Measurements from ENCODE around the gene CD226.
"Not testable (repeated sequence)": the region's sequence is repeated elsewhere in the genome, so short reads cannot be mapped to it uniquely, and the experiment has no call there.

CD226 gene

GRCh38 chr18:69838620-69839411, 108.9 kb downstream of the CD226 start:
- peak overlapping the region; percentile 40 for H3K4me2 ChIP-seq (ENCODE audit: low read length)
- TF ChIP-seq CTCF (IDR thresholded peaks at IDR 0.05; ENCODE audit: low read depth, low read length, poor library complexity, severe bottlenecking) = no peak

GRCh38 chr18:69838003-69838402, 109.7 kb downstream of the CD226 start:
- H3K27me3 ChIP-seq (ENCODE audit: control insufficient read depth, low read length) = no peaks in the 10 kb centered on the region
- no peaks in the 10 kb centered on the region for H3K9me2 ChIP-seq (replicated peaks; ENCODE audit: control insufficient read depth, low read length)
- no peaks in the 10 kb centered on the region for H3F3A ChIP-seq (ENCODE audit: control insufficient read depth, insufficient read depth)
- H3K36me3 ChIP-seq (ENCODE audit: control insufficient read depth, low read length) = no peaks in the 10 kb centered on the region
- H3K4me2 ChIP-seq (ENCODE audit: low read length) = peak overlapping the region; percentile 40; the same call in 1 of the 2 replicates
- no peak overlapping the region for H3K27ac ChIP-seq (ENCODE audit: low read depth, low read length)
- no peaks in the 10 kb centered on the region for H3K4me1 ChIP-seq (ENCODE audit: control insufficient read depth, low read length)
- H4K20me1 ChIP-seq (ENCODE audit: control insufficient read depth, insufficient read depth, low read depth, low read length) = no peaks in the 10 kb centered on the region
- TF ChIP-seq EZH2phosphoT487 (IDR thresholded peaks at IDR 0.05; ENCODE audit: borderline replicate concordance, low read length) = no peak
- TF ChIP-seq CTCF (IDR thresholded peaks at IDR 0.05; ENCODE audit: low read depth, low read length, poor library complexity, severe bottlenecking) = no peak
- H3K79me2 ChIP-seq (ENCODE audit: control insufficient read depth, low read length) = no peaks in the 10 kb centered on the region
- no peaks in the 10 kb centered on the region for H3K9me3 ChIP-seq (ENCODE audit: control insufficient read depth, insufficient read depth, low read length)
- peak overlapping the region; percentile 34; the same call in 1 of the 2 replicates for H3K4me3 ChIP-seq (ENCODE audit: low read length)

More at GRCh38 chr18:69838620-69839411, 108.9 kb downstream of the CD226 start:
- no peaks in the 10 kb centered on the region for H3K79me2 ChIP-seq (ENCODE audit: control insufficient read depth, low read length)
- no peaks in the 10 kb centered on the region for H3K4me1 ChIP-seq (ENCODE audit: control insufficient read depth, low read length)
- no peaks in the 10 kb centered on the region for H3K9me2 ChIP-seq (replicated peaks; ENCODE audit: control insufficient read depth, low read length)
- no peaks in the 10 kb centered on the region for H3F3A ChIP-seq (ENCODE audit: control insufficient read depth, insufficient read depth)
- no peaks in the 10 kb centered on the region for H3K27me3 ChIP-seq (ENCODE audit: control insufficient read depth, low read length)
- H3K9me3 ChIP-seq (ENCODE audit: control insufficient read depth, insufficient read depth, low read length) = no peaks in the 10 kb centered on the region
- no peaks in the 10 kb centered on the region for H4K20me1 ChIP-seq (ENCODE audit: control insufficient read depth, insufficient read depth, low read depth, low read length)
- H3K36me3 ChIP-seq (ENCODE audit: control insufficient read depth, low read length) = no peaks in the 10 kb centered on the region
- H3K4me3 ChIP-seq (ENCODE audit: low read length) = peak overlapping the region; percentile 34
- H3K27ac ChIP-seq (ENCODE audit: low read depth, low read length) = no peak overlapping the region

GRCh38 chr18:69834980-69835379, 112.7 kb downstream of the CD226 start:
- H3K4me3 ChIP-seq (ENCODE audit: low read length); H3K9me2 ChIP-seq (replicated peaks; ENCODE audit: control insufficient read depth, low read length); H3K9me3 ChIP-seq (ENCODE audit: control insufficient read depth, insufficient read depth, low read length); H3K36me3 ChIP-seq (ENCODE audit: control insufficient read depth, low read length); H3K4me1 ChIP-seq (ENCODE audit: control insufficient read depth, low read length); H4K20me1 ChIP-seq (ENCODE audit: control insufficient read depth, insufficient read depth, low read depth, low read length); H3K79me2 ChIP-seq (ENCODE audit: control insufficient read depth, low read length); H3F3A ChIP-seq (ENCODE audit: control insufficient read depth, insufficient read depth); H3K27me3 ChIP-seq (ENCODE audit: control insufficient read depth, low read length); H3K27ac ChIP-seq (ENCODE audit: low read depth, low read length); H3K4me2 ChIP-seq (ENCODE audit: low read length): not testable (repeated sequence)

- Histone ChIP-seq H3K4me3 (ENCODE audit: low read length) (no peak overlapping the region), H3K27ac (ENCODE audit: low read depth, low read length) (no peak overlapping the region), H3K79me2 (ENCODE audit: control insufficient read depth, low read length) (no peaks in the 10 kb centered on the region), H4K20me1 (ENCODE audit: control insufficient read depth, insufficient read depth, low read depth, low read length) (no peaks in the 10 kb centered on the region), H3K4me2 (ENCODE audit: low read length) (no peak overlapping the region), H3K27me3 (ENCODE audit: control insufficient read depth, low read length) (no peaks in the 10 kb centered on the region), H3K4me1 (ENCODE audit: control insufficient read depth, low read length) (no peaks in the 10 kb centered on the region), H3K36me3 (ENCODE audit: control insufficient read depth, low read length) (no peaks in the 10 kb centered on the region), H3K9me2 (replicated peaks; ENCODE audit: control insufficient read depth, low read length) (peaks cover 2% of the 10 kb centered on the region; the same call in 1 of the 2 replicates), H3K9me3 (ENCODE audit: control insufficient read depth, insufficient read depth, low read length) (no peaks in the 10 kb centered on the region), H3F3A (ENCODE audit: control insufficient read depth, insufficient read depth) (no peaks in the 10 kb centered on the region)
- TF ChIP-seq EZH2phosphoT487 (IDR thresholded peaks at IDR 0.05; ENCODE audit: borderline replicate concordance, low read length) = no peak
- no peak for TF ChIP-seq CTCF (IDR thresholded peaks at IDR 0.05; ENCODE audit: low read depth, low read length, poor library complexity, severe bottlenecking)
Observed at GRCh38 chr18:69830189-69830588, 117.5 kb downstream of the CD226 start.
